Ishikawa (cell line): Measurements from ENCODE around the gene SLCO2B1.

Experiments
- CEBPB ChIP-seq: IDR thresholded peaks from 2 replicates; pipeline ENCODE4 v1.6.1; 2012
- CREB1 ChIP-seq: IDR thresholded peaks from 2 replicates; pipeline ENCODE4 v1.6.1; 2012; ENCODE audit warnings: low read depth
- EGR1 ChIP-seq: IDR thresholded peaks from 2 replicates; pipeline ENCODE4 v1.6.1; 2012
- EP300 ChIP-seq: IDR thresholded peaks from 2 replicates; pipeline ENCODE4 v1.6.1; 2012; ENCODE audit warnings: borderline replicate concordance
- FOXM1 ChIP-seq: IDR thresholded peaks from 2 replicates; pipeline ENCODE4 v1.6.1; 2012; ENCODE audit warnings: low read depth, borderline replicate concordance
- MAX ChIP-seq: IDR thresholded peaks from 2 replicates; pipeline ENCODE4 v1.6.1; 2012
- NFIC ChIP-seq: IDR thresholded peaks from 2 replicates; pipeline ENCODE4 v1.6.1; 2012
- RAD21 ChIP-seq: IDR thresholded peaks from 2 replicates; pipeline ENCODE4 v1.6.1; 2012; ENCODE audit warnings: low read depth
- TAF1 ChIP-seq: IDR thresholded peaks from 2 replicates; pipeline ENCODE4 v1.6.1; 2012; ENCODE audit warnings: low read depth, mild to moderate bottlenecking
- TCF12 ChIP-seq: IDR thresholded peaks from 2 replicates; pipeline ENCODE4 v1.6.1; 2012; ENCODE audit warnings: low read depth
- TEAD4 ChIP-seq: IDR thresholded peaks from 2 replicates; pipeline ENCODE4 v1.6.1; 2012
- YY1 ChIP-seq: IDR thresholded peaks from 2 replicates; pipeline ENCODE4 v1.6.1; 2012; ENCODE audit warnings: low read depth
- ZBTB7A ChIP-seq: IDR thresholded peaks from 2 replicates; pipeline ENCODE4 v1.6.1; 2012; ENCODE audit warnings: low read depth
- TF ChIP-seq, protein P1 (sequence below): IDR thresholded peaks from 2 replicates; pipeline ENCODE4 v1.6.1; 2012
- TF ChIP-seq, protein P2 (sequence below): IDR thresholded peaks from 2 replicates; pipeline ENCODE4 v1.6.1; 2012; ENCODE audit warnings: low read depth, mild to moderate bottlenecking

The SLCO2B1 gene

GRCh38 chr11:75186999-75187398, 36.1 kb downstream of the SLCO2B1 start:
- no peak for TF ChIP-seq NFIC
- no peak for TF ChIP-seq MAX

DNA sequence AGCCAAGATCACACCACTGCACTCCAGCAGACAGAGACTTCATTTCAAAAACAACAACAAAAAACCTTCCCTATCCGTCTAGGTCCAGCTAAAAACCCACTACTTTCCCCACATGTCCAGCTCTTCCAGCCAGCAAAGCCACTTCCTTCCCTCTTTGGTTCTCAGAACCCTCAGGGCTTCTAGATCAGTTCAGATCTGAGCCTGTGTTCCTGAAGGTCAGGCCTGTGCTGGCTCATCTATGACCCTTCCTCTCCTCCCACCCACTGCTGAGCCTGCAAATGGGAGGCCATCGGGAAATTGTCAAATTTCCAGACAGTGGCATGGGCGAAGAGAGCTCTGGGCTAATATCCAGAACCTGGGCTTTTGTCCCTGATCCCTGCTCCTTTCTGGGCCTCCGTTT, 37.8 kb downstream of the SLCO2B1 start:
- TF ChIP-seq CEBPB (no peak), TEAD4 (no peak), TCF12 (no peak), RAD21 (no peak), CREB1 (no peak), MAX (no peak)

- TF ChIP-seq MAX, result no peak
- TF ChIP-seq CREB1, result no peak
- no peak for TF ChIP-seq TEAD4
- TF ChIP-seq TAF1, result no peak
- TF ChIP-seq, protein P1, sequence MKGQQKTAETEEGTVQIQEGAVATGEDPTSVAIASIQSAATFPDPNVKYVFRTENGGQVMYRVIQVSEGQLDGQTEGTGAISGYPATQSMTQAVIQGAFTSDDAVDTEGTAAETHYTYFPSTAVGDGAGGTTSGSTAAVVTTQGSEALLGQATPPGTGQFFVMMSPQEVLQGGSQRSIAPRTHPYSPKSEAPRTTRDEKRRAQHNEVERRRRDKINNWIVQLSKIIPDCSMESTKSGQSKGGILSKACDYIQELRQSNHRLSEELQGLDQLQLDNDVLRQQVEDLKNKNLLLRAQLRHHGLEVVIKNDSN, result no peak
- no peak for TF ChIP-seq TCF12
- TF ChIP-seq NFIC, result no peak
- no peak for TF ChIP-seq FOXM1
- TF ChIP-seq EGR1, result no peak
- TF ChIP-seq CEBPB, result no peak
- TF ChIP-seq, protein P2, sequence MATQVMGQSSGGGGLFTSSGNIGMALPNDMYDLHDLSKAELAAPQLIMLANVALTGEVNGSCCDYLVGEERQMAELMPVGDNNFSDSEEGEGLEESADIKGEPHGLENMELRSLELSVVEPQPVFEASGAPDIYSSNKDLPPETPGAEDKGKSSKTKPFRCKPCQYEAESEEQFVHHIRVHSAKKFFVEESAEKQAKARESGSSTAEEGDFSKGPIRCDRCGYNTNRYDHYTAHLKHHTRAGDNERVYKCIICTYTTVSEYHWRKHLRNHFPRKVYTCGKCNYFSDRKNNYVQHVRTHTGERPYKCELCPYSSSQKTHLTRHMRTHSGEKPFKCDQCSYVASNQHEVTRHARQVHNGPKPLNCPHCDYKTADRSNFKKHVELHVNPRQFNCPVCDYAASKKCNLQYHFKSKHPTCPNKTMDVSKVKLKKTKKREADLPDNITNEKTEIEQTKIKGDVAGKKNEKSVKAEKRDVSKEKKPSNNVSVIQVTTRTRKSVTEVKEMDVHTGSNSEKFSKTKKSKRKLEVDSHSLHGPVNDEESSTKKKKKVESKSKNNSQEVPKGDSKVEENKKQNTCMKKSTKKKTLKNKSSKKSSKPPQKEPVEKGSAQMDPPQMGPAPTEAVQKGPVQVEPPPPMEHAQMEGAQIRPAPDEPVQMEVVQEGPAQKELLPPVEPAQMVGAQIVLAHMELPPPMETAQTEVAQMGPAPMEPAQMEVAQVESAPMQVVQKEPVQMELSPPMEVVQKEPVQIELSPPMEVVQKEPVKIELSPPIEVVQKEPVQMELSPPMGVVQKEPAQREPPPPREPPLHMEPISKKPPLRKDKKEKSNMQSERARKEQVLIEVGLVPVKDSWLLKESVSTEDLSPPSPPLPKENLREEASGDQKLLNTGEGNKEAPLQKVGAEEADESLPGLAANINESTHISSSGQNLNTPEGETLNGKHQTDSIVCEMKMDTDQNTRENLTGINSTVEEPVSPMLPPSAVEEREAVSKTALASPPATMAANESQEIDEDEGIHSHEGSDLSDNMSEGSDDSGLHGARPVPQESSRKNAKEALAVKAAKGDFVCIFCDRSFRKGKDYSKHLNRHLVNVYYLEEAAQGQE, result no peak
- TF ChIP-seq ZBTB7A, result no peak
- TF ChIP-seq EP300, result no peak
- no peak for TF ChIP-seq RAD21
These were observed 38.2 kb downstream of the SLCO2B1 start for GRCh38 chr11:75189108-75189507.

- TF ChIP-seq, protein P2, result no peak
- TF ChIP-seq TAF1, result no peak
- no peak for TF ChIP-seq YY1
- TF ChIP-seq NFIC, result no peak
- TF ChIP-seq CEBPB, result no peak
These were observed 39.0 kb downstream of the SLCO2B1 start for GRCh38 chr11:75189911-75190310.

DNA sequence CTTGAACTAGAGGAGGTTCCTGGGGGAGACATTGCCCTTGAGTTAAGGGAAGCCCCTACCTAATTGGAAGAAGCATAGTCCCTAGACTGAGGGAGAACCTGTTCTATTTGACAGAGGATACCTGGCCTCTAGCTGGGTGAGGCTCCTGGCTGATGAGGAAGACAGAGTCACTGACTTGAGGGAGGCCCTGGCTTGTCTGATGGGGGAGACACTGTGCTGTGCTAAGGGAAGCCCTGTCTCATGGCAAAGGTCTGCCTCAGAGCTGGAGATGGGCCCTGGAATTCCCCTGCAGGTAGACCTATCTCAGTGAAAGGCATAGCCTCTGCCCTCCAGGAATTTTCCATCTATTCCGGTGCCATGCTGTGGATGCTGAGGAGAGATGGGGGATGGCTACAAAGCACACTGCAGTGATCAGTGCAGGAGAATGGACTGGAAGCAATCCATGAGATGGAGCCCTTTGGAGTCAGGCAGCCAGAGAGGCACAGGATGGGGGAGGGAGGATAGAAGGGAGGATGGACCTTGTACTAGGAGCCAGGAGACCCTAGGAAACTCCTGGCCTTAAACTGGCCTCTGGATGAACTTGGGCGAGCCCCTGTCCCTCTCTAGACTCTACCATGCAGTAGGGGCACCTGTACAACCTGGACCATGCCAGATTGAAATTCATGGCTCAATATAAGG, 39.9 kb downstream of the SLCO2B1 start:
- TF ChIP-seq TCF12 (no peak), MAX (no peak), EP300 (no peak), EGR1 (no peak), CEBPB (no peak), CREB1 (no peak), RAD21 (no peak)

DNA sequence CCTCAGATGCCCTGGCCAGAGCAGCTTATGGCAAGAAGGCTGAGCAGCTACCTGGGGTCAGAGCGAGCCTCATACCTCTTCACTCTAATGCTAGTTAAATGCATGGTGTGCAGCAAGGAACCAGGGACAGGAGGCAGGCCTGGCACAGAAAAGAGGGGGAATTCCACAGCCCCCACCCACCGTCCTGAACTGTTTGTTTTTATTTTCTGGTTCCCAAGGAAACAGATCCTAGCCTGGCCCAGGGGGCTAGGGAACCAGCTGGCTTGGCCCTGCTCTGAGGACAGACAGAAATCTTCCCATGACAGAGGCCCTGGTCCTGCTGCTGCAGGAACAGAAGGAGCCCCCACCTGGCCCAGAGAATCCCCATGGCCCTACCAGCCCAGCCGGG, 40.4 kb downstream of the SLCO2B1 start:
- TF ChIP-seq EGR1 (no peak), CREB1 (no peak), EP300 (no peak), RAD21 (no peak), FOXM1 (no peak), ZBTB7A (no peak), NFIC (no peak), TCF12 (no peak), MAX (no peak), TAF1 (no peak), TEAD4 (no peak), YY1 (no peak), CEBPB (no peak)
- TF ChIP-seq, protein P2, result no peak
- TF ChIP-seq, protein P1, result no peak
